GM12891 (cell line): ENCODE data around the gene GTPBP1.

Experiments
- DNase-seq: peaks from one replicate; pipeline ENCODE4 v3.0.0; 2011; ENCODE audit warnings: low spot score; ENCODE audit not compliant: insufficient read length
- FAIRE-seq: peaks from 2 replicates; lab custom pipeline; 2011; peaks lifted over from hg19 to GRCh38; lab: Jason Lieb, UNC
- PAX5 ChIP-seq: IDR thresholded peaks from 2 replicates; pipeline ENCODE4 v1.6.1; 2011; ENCODE audit warnings: low read length, moderate library complexity, mild to moderate bottlenecking; ENCODE audit not compliant: insufficient read depth, severe bottlenecking
- POLR2A ChIP-seq: IDR thresholded peaks from 2 replicates; pipeline ENCODE4 v1.6.1; 2011; ENCODE audit warnings: low read depth, low read length, control low read depth
- POLR2AphosphoS5 ChIP-seq: IDR thresholded peaks from 2 replicates; pipeline ENCODE4 v1.6.1; 2011; ENCODE audit warnings: low read depth, low read length, control low read depth
- POU2F2 ChIP-seq: IDR thresholded peaks from 2 replicates; pipeline ENCODE4 v1.6.1; 2011; ENCODE audit warnings: low read depth, mild to moderate bottlenecking, control low read depth, low read length, moderate library complexity
- SPI1 ChIP-seq: IDR thresholded peaks from 2 replicates; pipeline ENCODE4 v1.6.1; 2011; ENCODE audit warnings: low read depth, low read length, control low read depth
- TAF1 ChIP-seq: IDR thresholded peaks from 2 replicates; pipeline ENCODE4 v1.6.1; 2011; ENCODE audit warnings: low read depth, low read length, control low read depth

Gene GTPBP1

GRCh38 chr22:38713921-38714320 is 8.2 kb downstream of the GTPBP1 start:
- DNase-seq (no peak), FAIRE-seq (no peak)
- TF ChIP-seq POLR2A (no peak), POLR2AphosphoS5 (no peak)

- FAIRE-seq, result peak; percentile 45
- DNase-seq, result no peak
These were observed 9.5 kb downstream of the GTPBP1 start for GRCh38 chr22:38715176-38715764.

GRCh38 chr22:38715852-38716251 is 10.1 kb downstream of the GTPBP1 start:
- no peak for FAIRE-seq
- TF ChIP-seq POU2F2, result no peak
- no peak for TF ChIP-seq PAX5
- TF ChIP-seq SPI1, result no peak
- TF ChIP-seq POLR2A, result no peak
- no peak for TF ChIP-seq POLR2AphosphoS5
- no peak for TF ChIP-seq TAF1
- DNase-seq, result no peak

More at GRCh38 chr22:38715176-38715764, 9.5 kb downstream of the GTPBP1 start:
- no peak for TF ChIP-seq PAX5
- TF ChIP-seq TAF1, result no peak
- no peak for TF ChIP-seq POU2F2
- no peak for TF ChIP-seq POLR2A
- no peak for TF ChIP-seq SPI1
- no peak for TF ChIP-seq POLR2AphosphoS5

- no peak for TF ChIP-seq PAX5
- no peak for TF ChIP-seq SPI1
- TF ChIP-seq TAF1, result no peak
- no peak for TF ChIP-seq POLR2A
- TF ChIP-seq POU2F2, result no peak
- TF ChIP-seq POLR2AphosphoS5, result no peak
- DNase-seq (no peak), FAIRE-seq (no peak)
These were observed 10.5 kb downstream of the GTPBP1 start for GRCh38 chr22:38716271-38716670.

- TF ChIP-seq TAF1, result no peak
- TF ChIP-seq POLR2AphosphoS5, result no peak
- no peak for TF ChIP-seq POU2F2
- TF ChIP-seq POLR2A, result no peak
- no peak for TF ChIP-seq SPI1
- no peak for DNase-seq
- FAIRE-seq, result peak; percentile 50
These were observed 11.1 kb downstream of the GTPBP1 start for GRCh38 chr22:38716826-38717225.

- DNase-seq (no peak), FAIRE-seq (no peak)
- TF ChIP-seq POLR2AphosphoS5, result no peak
- no peak for TF ChIP-seq TAF1
- TF ChIP-seq POU2F2, result no peak
- no peak for TF ChIP-seq SPI1
- TF ChIP-seq PAX5, result no peak
- TF ChIP-seq POLR2A, result no peak
These were observed 11.5 kb downstream of the GTPBP1 start for GRCh38 chr22:38717244-38717643.

- FAIRE-seq, result no peak
- DNase-seq, result no peak
- no peak for TF ChIP-seq POLR2AphosphoS5
These were observed 12.7 kb downstream of the GTPBP1 start for GRCh38 chr22:38718414-38718813.

GRCh38 chr22:38719196-38719595 is 13.5 kb downstream of the GTPBP1 start:
- TF ChIP-seq SPI1 (no peak), TAF1 (no peak), POU2F2 (no peak), POLR2A (no peak), POLR2AphosphoS5 (no peak), PAX5 (no peak)
- no peak for FAIRE-seq
- DNase-seq, result no peak

- FAIRE-seq (no peak), DNase-seq (no peak)
- TF ChIP-seq PAX5 (no peak), POLR2A (no peak), POU2F2 (no peak), TAF1 (no peak), POLR2AphosphoS5 (no peak), SPI1 (no peak)
These were observed 14.6 kb downstream of the GTPBP1 start for GRCh38 chr22:38720350-38720749.

- FAIRE-seq (no peak), DNase-seq (no peak)
- TF ChIP-seq POLR2AphosphoS5 (no peak), POU2F2 (no peak), TAF1 (no peak), SPI1 (no peak), POLR2A (no peak), PAX5 (no peak)
These were observed 15.8 kb downstream of the GTPBP1 start for GRCh38 chr22:38721551-38721950.

- FAIRE-seq (no peak), DNase-seq (no peak)
- TF ChIP-seq POU2F2, result no peak
- TF ChIP-seq TAF1, result no peak
- TF ChIP-seq SPI1, result no peak
- no peak for TF ChIP-seq POLR2A
These were observed 18.4 kb downstream of the GTPBP1 start for GRCh38 chr22:38724176-38724575.
